HUDEP-2 (cell line): ENCODE measurements around the gene SLC35A2.

Experiments used
- DNase-seq, 76 experiments: peaks; one replicate each; lab custom pipeline; 2025; ENCODE audit not compliant: unreplicated experiment in 76 of 76; lab: John Stamatoyannopoulos, UW

SLC35A2 gene

GRCh38 chrX:48911412-48912182 is at the start of gene SLC35A2:
Gene SLC35A2 (minus strand): TSS chrX:48911646. CDS start chrX:48911636, 10 bp downstream.
- peak in 73 of 76 experiments; percentile 7 to 81 (median 57) for DNase-seq

- no peak for DNase-seq
Measured at GRCh38 chrX:48960291-48960690, 48.8 kb upstream of the SLC35A2 start.

- DNase-seq: peak in 1 of 76 experiments; percentile 4
Measured at GRCh38 chrX:48958635-48959094, 47.2 kb upstream of the SLC35A2 start.

GRCh38 chrX:48957827-48958634 is 46.6 kb upstream of the SLC35A2 start:
- peak in 75 of 76 experiments; percentile 20 to 95 (median 89) for DNase-seq

GRCh38 chrX:48957477-48957826 is 46.0 kb upstream of the SLC35A2 start, which contains the start of gene OTUD5:
Gene OTUD5 (minus strand): TSS chrX:48957607. CDS start chrX:48957570, 37 bp downstream.
- DNase-seq: peak in 26 of 76 experiments; percentile 6 to 57 (median 40)

- peak in 45 of 76 experiments; percentile 0 to 60 (median 35) for DNase-seq
Measured at GRCh38 chrX:48956728-48957414, 45.4 kb upstream of the SLC35A2 start.

GRCh38 chrX:48948589-48948988 is 37.1 kb upstream of the SLC35A2 start:
- DNase-seq: no peak

GRCh38 chrX:48945517-48946348 is 34.3 kb upstream of the SLC35A2 start:
- peak in 33 of 76 experiments; percentile 0 to 33 (median 9) for DNase-seq

- no peak for DNase-seq
Measured at GRCh38 chrX:48942895-48943294, 31.4 kb upstream of the SLC35A2 start.

- DNase-seq: peak in 49 of 76 experiments; percentile 2 to 69 (median 25)
Measured at GRCh38 chrX:48940404-48940955, 29.0 kb upstream of the SLC35A2 start.

- DNase-seq: no peak
Measured at GRCh38 chrX:48939524-48940228, 28.2 kb upstream of the SLC35A2 start.

GRCh38 chrX:48938721-48939425 is 27.4 kb upstream of the SLC35A2 start:
- no peak for DNase-seq

- DNase-seq: peak in 41 of 76 experiments; percentile 0 to 73 (median 20)
Measured at GRCh38 chrX:48937054-48937907, 25.8 kb upstream of the SLC35A2 start.

GRCh38 chrX:48936429-48937053 is 25.1 kb upstream of the SLC35A2 start:
- DNase-seq: no peak

- no peak for DNase-seq
Measured at GRCh38 chrX:48935301-48935670, 23.8 kb upstream of the SLC35A2 start.

GRCh38 chrX:48934581-48935300 is 23.3 kb upstream of the SLC35A2 start:
- no peak for DNase-seq
